Activated naive CD4-positive, alpha-beta T cell treated with anti-CD3 and anti-CD28 coated beads for 36 hours (primary cell): Measurements from ENCODE around the gene ANKRD1. TPM values are rescaled to one million over a fixed set of nuclear protein-coding genes. Genes with fewer than 3 reads are reported as not detected.
A peak's percentile ranks its signal among the peaks of the same experiment; 100 is the strongest.

ENCODE experiments used
- CTCF ChIA-PET: fragments of 350-600 bp; sonication (Branson Sonifier 250); formaldehyde crosslinking; loops from one replicate; lab custom pipeline; 2021; ENCODE audit warnings: antibody characterized with exemption; lab: Charles Lee
- DNase-seq: peaks from one replicate; pipeline ENCODE4 v3.0.0-alpha.2; 2020
- H3K27ac Mint-ChIP-seq: one replicate; pipeline ENCODE4 v1.8.0; 2021; ENCODE audit warnings: mild to moderate bottlenecking, mixed read lengths
- H3K27me3 Mint-ChIP-seq: one replicate; pipeline ENCODE4 v1.8.0; 2021; ENCODE audit warnings: low read depth, mixed read lengths
- H3K36me3 Mint-ChIP-seq: one replicate; pipeline ENCODE4 v1.8.0; 2021; ENCODE audit warnings: low read depth, mixed read lengths
- H3K4me1 Mint-ChIP-seq: one replicate; pipeline ENCODE4 v1.8.0; 2021; ENCODE audit warnings: low read depth, mixed read lengths
- H3K4me3 Mint-ChIP-seq: one replicate; pipeline ENCODE4 v1.8.0; 2021; ENCODE audit warnings: mild to moderate bottlenecking, moderate library complexity, mixed read lengths
- H3K9me3 Mint-ChIP-seq: one replicate; pipeline ENCODE4 v1.8.0; 2021; ENCODE audit warnings: mixed read lengths
- intact Hi-C: fragments of 100-400 bp; cut with micrococcal nuclease; formaldehyde crosslinking; loops from one replicate; pipeline ENCODE4 v1.15.1; 2023
- total RNA-seq, 2 experiments: library from RNA; stranded (reverse); gene quantifications; one replicate each; pipeline ENCODE4 v1.2.3, GENCODE V29; 2021

Gene ANKRD1
- not detected for total RNA-seq

- no peaks in the 10 kb centered on the region for H3K9me3 Mint-ChIP-seq
- no peak within 1 kb of the TSS for H3K27ac Mint-ChIP-seq
- CTCF ChIA-PET: interaction anchor here (3.2 kb wide), 1 partner anchor 9 kb away, joined by 9 read pairs; no protein-coding TSS in a partner anchor
- H3K4me3 Mint-ChIP-seq: no peak within 1 kb of the TSS
- intact Hi-C loops: no loop called here
- peaks cover 6% of the 10 kb centered on the region for H3K27me3 Mint-ChIP-seq
- H3K36me3 Mint-ChIP-seq: no peaks in the 10 kb centered on the region
- H3K4me1 Mint-ChIP-seq: no peaks in the 10 kb centered on the region
- no peak for DNase-seq
These were observed at the start of gene ANKRD1 for GRCh38 chr10:90920986-90921666. Gene ANKRD1, minus strand, starts transcription at chr10:90921087. Its CDS starts 60 bp downstream, at chr10:90921027.

DNA sequence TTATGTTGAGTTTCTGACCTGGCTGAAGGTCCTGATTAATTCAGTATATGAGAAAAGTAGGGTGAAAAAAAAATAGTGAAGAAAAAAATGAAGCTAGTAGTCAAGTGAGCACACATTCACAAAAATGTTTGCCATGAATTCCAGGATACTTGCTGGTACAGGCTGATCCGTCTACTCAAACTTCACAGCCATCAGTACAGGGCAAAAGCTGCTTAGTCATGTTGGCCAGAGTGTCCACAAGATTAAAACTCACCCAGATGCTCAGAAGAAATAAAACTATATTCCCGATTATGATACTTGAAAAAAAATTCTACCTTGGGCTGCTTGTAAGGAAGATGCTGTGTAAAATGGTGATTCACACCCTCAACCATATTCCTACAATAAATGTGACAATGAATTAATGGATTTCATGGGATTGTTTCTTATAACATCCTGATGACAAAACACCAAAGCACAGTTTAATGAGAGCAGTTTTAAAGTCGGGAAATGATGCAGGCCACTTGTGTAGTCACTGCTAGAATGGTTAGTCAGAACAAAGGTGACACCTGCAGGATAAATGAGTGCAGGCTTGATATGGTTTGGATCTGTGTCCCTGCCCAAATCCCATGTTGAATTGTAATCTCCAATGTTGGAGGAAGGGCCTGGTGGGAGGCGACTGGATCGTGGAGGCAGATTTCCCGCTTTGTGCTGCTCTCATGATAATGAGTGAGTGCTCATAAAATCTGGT lies 49.2 kb upstream of the ANKRD1 start:
- CTCF ChIA-PET: interaction anchor here (0.6 to 1.1 kb wide), 6 partner anchors 10 to 1595 kb away, joined by 3 to 4 read pairs (median 3); no protein-coding TSS in a partner anchor
- no peak for DNase-seq
- H3K9me3 Mint-ChIP-seq: peaks cover 3% of the 10 kb centered on the region
- no peak overlapping the region for H3K4me3 Mint-ChIP-seq
- no peaks in the 10 kb centered on the region for H3K36me3 Mint-ChIP-seq
- H3K27me3 Mint-ChIP-seq: no peaks in the 10 kb centered on the region
- no peak overlapping the region for H3K27ac Mint-ChIP-seq
- intact Hi-C loops: loop anchor here (1.0 to 2.0 kb wide), 2 partner anchors 59 to 90 kb away; no protein-coding TSS in a partner anchor
- no peaks in the 10 kb centered on the region for H3K4me1 Mint-ChIP-seq

DNA sequence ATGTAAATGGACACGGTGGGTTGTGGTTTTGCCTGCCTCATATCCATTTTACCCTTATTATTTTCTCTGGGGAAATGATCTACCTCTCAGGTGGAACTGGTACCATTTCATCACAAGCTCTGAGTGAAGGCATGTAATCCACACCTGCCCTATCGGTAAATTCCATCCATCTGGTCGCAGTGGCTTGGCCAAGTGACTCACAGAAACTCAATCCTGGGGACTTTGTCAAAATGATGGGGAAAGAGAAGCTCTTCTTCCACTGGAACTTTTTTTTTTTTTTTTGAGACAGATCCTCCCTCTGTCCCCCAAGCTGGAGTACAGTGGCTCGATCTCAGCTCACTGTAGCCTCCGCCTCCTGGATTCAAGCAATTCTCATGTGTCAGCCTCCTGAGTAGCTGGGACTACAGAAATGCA lies 48.2 kb upstream of the ANKRD1 start:
- no peak for DNase-seq
- Mint-ChIP-seq H3K4me3 (no peak overlapping the region), H3K27ac (no peak overlapping the region), H3K36me3 (no peaks in the 10 kb centered on the region), H3K9me3 (no peaks in the 10 kb centered on the region), H3K27me3 (no peaks in the 10 kb centered on the region), H3K4me1 (no peaks in the 10 kb centered on the region)
- CTCF ChIA-PET: interaction anchor here (0.6 to 1.4 kb wide), 5 partner anchors 9 to 1293 kb away, joined by 3 read pairs; no protein-coding TSS in a partner anchor
- intact Hi-C loops: no loop called here

GRCh38 chr10:90968328-90969081 lies 47.6 kb upstream of the ANKRD1 start:
- intact Hi-C loops: no loop called here
- DNase-seq: no peak
- no peak overlapping the region for H3K4me3 Mint-ChIP-seq
- H3K27me3 Mint-ChIP-seq: no peaks in the 10 kb centered on the region
- H3K4me1 Mint-ChIP-seq: no peaks in the 10 kb centered on the region
- CTCF ChIA-PET: interaction anchor here (0.6 to 1.4 kb wide), 2 partner anchors 32 to 38 kb away, joined by 3 read pairs; no protein-coding TSS in a partner anchor
- no peaks in the 10 kb centered on the region for H3K9me3 Mint-ChIP-seq
- no peaks in the 10 kb centered on the region for H3K36me3 Mint-ChIP-seq
- H3K27ac Mint-ChIP-seq: no peak overlapping the region

DNA sequence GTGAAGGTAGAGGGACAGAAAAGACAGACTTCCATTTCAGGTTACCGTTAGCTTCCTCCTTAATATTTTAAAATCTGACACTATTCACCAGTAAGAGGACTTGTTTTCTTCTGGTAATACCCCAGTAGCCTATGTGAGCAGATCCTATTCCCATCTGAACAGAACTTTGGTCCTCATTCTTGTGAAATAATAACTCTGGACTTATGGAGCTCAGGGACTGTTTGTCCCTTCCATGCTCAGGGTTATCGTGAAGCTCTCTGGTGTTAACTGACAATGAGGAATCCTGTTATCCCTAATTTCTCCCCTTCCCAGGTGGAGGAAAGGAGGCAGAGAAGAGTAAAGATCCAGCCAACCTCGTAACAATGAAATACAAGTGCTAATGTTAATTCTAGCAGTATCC lies 47.0 kb upstream of the ANKRD1 start:
- DNase-seq: no peak
- no peaks in the 10 kb centered on the region for H3K27me3 Mint-ChIP-seq
- H3K27ac Mint-ChIP-seq: no peak overlapping the region
- H3K4me1 Mint-ChIP-seq: no peaks in the 10 kb centered on the region
- no peaks in the 10 kb centered on the region for H3K36me3 Mint-ChIP-seq
- CTCF ChIA-PET: interaction anchor here (0.7 to 1.4 kb wide), 2 partner anchors 39 to 43 kb away, joined by 3 to 4 read pairs; no protein-coding TSS in a partner anchor
- no peaks in the 10 kb centered on the region for H3K9me3 Mint-ChIP-seq
- H3K4me3 Mint-ChIP-seq: no peak overlapping the region
- intact Hi-C loops: no loop called here

DNA sequence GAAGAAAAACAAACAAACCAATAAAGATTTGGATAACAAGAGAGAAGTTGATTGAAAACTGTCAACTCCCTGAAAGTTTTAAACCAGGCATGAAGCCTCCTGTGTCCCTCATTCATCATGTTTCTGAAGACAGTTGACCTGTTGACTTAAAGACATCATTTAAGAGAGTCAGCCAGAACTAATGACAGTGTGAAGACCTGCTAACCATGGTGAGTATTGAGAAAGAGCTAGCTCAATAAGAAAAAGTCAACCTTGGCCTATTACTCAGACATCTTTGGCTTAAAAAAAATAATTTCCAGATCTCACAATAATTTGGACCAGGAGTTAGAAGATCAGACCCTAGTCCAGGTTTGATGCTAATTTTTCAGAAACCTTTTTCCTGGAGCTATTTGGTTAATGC lies 45.3 kb upstream of the ANKRD1 start:
- no peak for DNase-seq
- no peak overlapping the region for H3K27ac Mint-ChIP-seq
- CTCF ChIA-PET: interaction anchor here (0.6 to 1.3 kb wide), 3 partner anchors 14 to 47 kb away, joined by 3 to 7 read pairs (median 4); no protein-coding TSS in a partner anchor
- H3K9me3 Mint-ChIP-seq: no peaks in the 10 kb centered on the region
- intact Hi-C loops: no loop called here
- no peak overlapping the region for H3K4me3 Mint-ChIP-seq
- H3K36me3 Mint-ChIP-seq: no peaks in the 10 kb centered on the region
- no peaks in the 10 kb centered on the region for H3K27me3 Mint-ChIP-seq
- H3K4me1 Mint-ChIP-seq: no peaks in the 10 kb centered on the region

DNA sequence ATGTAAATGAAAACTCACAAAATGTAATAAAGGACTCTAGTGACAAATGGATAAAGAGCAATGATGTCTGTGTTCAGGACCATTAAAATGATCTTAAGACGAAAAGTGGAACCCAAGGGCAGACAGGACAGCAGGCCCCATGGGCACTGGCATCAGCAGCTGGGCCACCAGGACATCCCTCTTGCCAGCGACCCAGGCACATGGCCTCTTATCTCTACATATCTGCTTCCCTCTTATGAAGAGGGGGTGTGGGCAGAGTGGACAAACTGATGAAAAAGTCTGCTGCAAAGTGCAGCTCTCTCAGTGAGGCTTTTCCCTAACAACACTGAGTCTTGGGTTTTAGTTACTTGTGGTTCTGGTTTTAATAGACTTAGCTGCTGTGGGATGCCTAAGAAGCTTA lies 44.8 kb upstream of the ANKRD1 start:
- intact Hi-C loops: no loop called here
- Mint-ChIP-seq H3K27me3 (no peaks in the 10 kb centered on the region), H3K27ac (no peak overlapping the region), H3K9me3 (no peaks in the 10 kb centered on the region), H3K4me3 (no peak overlapping the region), H3K4me1 (no peaks in the 10 kb centered on the region), H3K36me3 (no peaks in the 10 kb centered on the region)
- no peak for DNase-seq
- CTCF ChIA-PET: interaction anchor here (0.6 to 1.3 kb wide), 4 partner anchors 15 to 54 kb away, joined by 3 to 7 read pairs (median 4); no protein-coding TSS in a partner anchor

- no peaks in the 10 kb centered on the region for H3K27me3 Mint-ChIP-seq
- CTCF ChIA-PET: interaction anchor here (1.0 kb wide), 2 partner anchors 53 to 54 kb away, joined by 3 read pairs; no protein-coding TSS in a partner anchor
- H3K4me3 Mint-ChIP-seq: no peak overlapping the region
- H3K9me3 Mint-ChIP-seq: no peaks in the 10 kb centered on the region
- no peak for DNase-seq
- no peaks in the 10 kb centered on the region for H3K4me1 Mint-ChIP-seq
- intact Hi-C loops: no loop called here
- no peak overlapping the region for H3K27ac Mint-ChIP-seq
- H3K36me3 Mint-ChIP-seq: no peaks in the 10 kb centered on the region
These were observed 44.0 kb upstream of the ANKRD1 start for GRCh38 chr10:90964781-90965465.

- intact Hi-C loops: no loop called here
- Mint-ChIP-seq H3K9me3 (no peaks in the 10 kb centered on the region), H3K27ac (no peak overlapping the region), H3K4me1 (no peaks in the 10 kb centered on the region), H3K4me3 (no peak overlapping the region), H3K36me3 (no peaks in the 10 kb centered on the region), H3K27me3 (no peaks in the 10 kb centered on the region)
- no peak for DNase-seq
- CTCF ChIA-PET: no interaction called here
These were observed 42.4 kb upstream of the ANKRD1 start for GRCh38 chr10:90963331-90963730.

DNA sequence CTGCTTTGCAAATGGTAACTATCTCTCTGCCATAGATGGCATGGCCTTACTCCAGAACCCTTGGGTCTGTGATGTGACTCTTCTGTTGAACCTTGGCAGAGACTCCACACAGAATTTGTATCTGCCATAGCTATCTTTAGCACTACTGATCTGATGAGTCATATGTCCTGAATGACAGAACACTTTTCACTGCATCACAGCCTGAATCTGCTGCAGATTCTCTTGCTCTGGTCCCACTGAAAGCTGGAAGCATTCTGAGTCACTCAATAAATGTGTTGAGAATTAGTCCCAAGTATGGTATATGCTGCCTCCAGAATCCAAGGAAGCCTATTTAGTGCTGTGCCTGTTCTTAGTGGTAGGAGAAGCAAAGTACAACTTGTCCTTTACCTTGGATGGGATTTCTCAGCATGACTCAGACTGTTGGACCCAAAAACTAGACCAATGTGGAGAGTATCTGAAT lies 39.5 kb upstream of the ANKRD1 start:
- H3K27me3 Mint-ChIP-seq: no peaks in the 10 kb centered on the region
- no peaks in the 10 kb centered on the region for H3K9me3 Mint-ChIP-seq
- intact Hi-C loops: no loop called here
- no peaks in the 10 kb centered on the region for H3K4me1 Mint-ChIP-seq
- CTCF ChIA-PET: interaction anchor here (0.9 to 1.1 kb wide), 2 partner anchors 9 to 46 kb away, joined by 3 to 5 read pairs; no protein-coding TSS in a partner anchor
- H3K4me3 Mint-ChIP-seq: no peak overlapping the region
- DNase-seq: peak; percentile 6
- no peaks in the 10 kb centered on the region for H3K36me3 Mint-ChIP-seq
- no peak overlapping the region for H3K27ac Mint-ChIP-seq

GRCh38 chr10:90959826-90960225 lies 38.9 kb upstream of the ANKRD1 start:
- Mint-ChIP-seq H3K36me3 (no peaks in the 10 kb centered on the region), H3K27me3 (no peaks in the 10 kb centered on the region), H3K4me1 (no peaks in the 10 kb centered on the region), H3K9me3 (no peaks in the 10 kb centered on the region), H3K4me3 (no peak overlapping the region), H3K27ac (no peak overlapping the region)
- CTCF ChIA-PET: interaction anchor here (0.9 to 1.1 kb wide), 2 partner anchors 10 to 47 kb away, joined by 3 to 5 read pairs; no protein-coding TSS in a partner anchor
- intact Hi-C loops: no loop called here
- DNase-seq: no peak
